HG02840 (cell line): Measurements from ENCODE around the gene DSTN.

ENCODE experiments used
- ATAC-seq: cut with Tn5 transposase; IDR thresholded peaks from one replicate; pipeline ENCODE4 v1.9.1; 2021; ENCODE audit warnings: mild to moderate bottlenecking, moderate library complexity, moderate number of reproducible peaks; ENCODE audit not compliant: unreplicated experiment, low FRiP score

The DSTN gene

GRCh38 chr20:17621229-17621968 lies 51.5 kb downstream of the DSTN start:
- ATAC-seq: no peak

GRCh38 chr20:17622086-17622850 lies 52.4 kb downstream of the DSTN start:
- no peak for ATAC-seq

- ATAC-seq: no peak
These were observed 53.1 kb downstream of the DSTN start for GRCh38 chr20:17622851-17623508.

- ATAC-seq: no peak
These were observed 54.2 kb downstream of the DSTN start for GRCh38 chr20:17624070-17624469.

- ATAC-seq: no peak
These were observed 54.8 kb downstream of the DSTN start for GRCh38 chr20:17624551-17625245.

- no peak for ATAC-seq
These were observed 55.6 kb downstream of the DSTN start for GRCh38 chr20:17625246-17626051.

- ATAC-seq: no peak
These were observed 56.5 kb downstream of the DSTN start for GRCh38 chr20:17626217-17627007.

GRCh38 chr20:17627101-17627955 lies 57.5 kb downstream of the DSTN start:
- ATAC-seq: no peak

- no peak for ATAC-seq
These were observed 58.4 kb downstream of the DSTN start for GRCh38 chr20:17628101-17628841.

GRCh38 chr20:17629025-17629424 lies 59.1 kb downstream of the DSTN start:
- no peak for ATAC-seq

- no peak for ATAC-seq
These were observed 59.8 kb downstream of the DSTN start for GRCh38 chr20:17629678-17630089.

GRCh38 chr20:17630151-17630805 lies 60.4 kb downstream of the DSTN start:
- ATAC-seq: no peak

GRCh38 chr20:17630806-17631195 lies 60.9 kb downstream of the DSTN start:
- ATAC-seq: no peak

GRCh38 chr20:17631576-17632319 lies 61.9 kb downstream of the DSTN start:
- no peak for ATAC-seq

GRCh38 chr20:17633221-17633849 lies 63.5 kb downstream of the DSTN start:
- no peak for ATAC-seq
